ENCODE results near the gene SEL1L.

- TF ChIP-seq CTCF (tag by site-specific recombination; IDR thresholded peaks at IDR 0.05), result no peak
- TF ChIP-seq RBAK (tag by site-specific recombination; IDR thresholded peaks at IDR 0.05), result no peak
- TF ChIP-seq ZNF274 (IDR thresholded peaks at IDR 0.05; ENCODE audit: low read length), result no peak
- no peak for TF ChIP-seq ZNF274 (tag by site-specific recombination; IDR thresholded peaks at IDR 0.05; ENCODE audit: borderline replicate concordance)
- TF ChIP-seq ZNF777 (tag by site-specific recombination; IDR thresholded peaks at IDR 0.05; ENCODE audit: borderline replicate concordance), result no peak
- TF ChIP-seq ZFP3 (tag by site-specific recombination; IDR thresholded peaks at IDR 0.05; ENCODE audit: low read depth), result no peak
- TF ChIP-seq ZBTB7A (tag by site-specific recombination; IDR thresholded peaks at IDR 0.05; ENCODE audit: low read depth), result no peak
- TF ChIP-seq ZNF175 (tag by site-specific recombination; IDR thresholded peaks at IDR 0.05), result no peak
- TF ChIP-seq ZNF23 (tag by site-specific recombination; IDR thresholded peaks at IDR 0.05; ENCODE audit: borderline replicate concordance), result no peak
- TF ChIP-seq KLF10 (tag by site-specific recombination; IDR thresholded peaks at IDR 0.05), result no peak
- no peak for TF ChIP-seq GLI4 (tag by site-specific recombination; IDR thresholded peaks at IDR 0.05)
- no peak for TF ChIP-seq HOXC10 (CRISPR knock-in tag; IDR thresholded peaks at IDR 0.05)
- no peak for TF ChIP-seq ZNF280D (tag by site-specific recombination; IDR thresholded peaks at IDR 0.05)
- no peak for TF ChIP-seq ZNF692 (tag by site-specific recombination; IDR thresholded peaks at IDR 0.05)
- TF ChIP-seq ZNF561 (tag by site-specific recombination; IDR thresholded peaks at IDR 0.05; ENCODE audit: borderline replicate concordance), result no peak
Observed at GRCh38 chr14:81423504-81423903, 110.1 kb downstream of the SEL1L start.

Measured in HEK293 (cell line).